KMS-11 (cell line): Measurements from ENCODE around the gene TSPAN11.

Experiments
- H2AFZ ChIP-seq: fragments of 200-600 bp; sonication (generic); 2 replicates; pipeline ENCODE4 v1.6.1; 2016; ENCODE audit warnings: antibody characterized with exemption, mixed run types, low read depth
- H3K27ac ChIP-seq: fragments of 200-600 bp; sonication (generic); 2 replicates; pipeline ENCODE4 v1.6.1; 2016; ENCODE audit warnings: mild to moderate bottlenecking, mixed run types
- H3K27me3 ChIP-seq: fragments of 200-600 bp; sonication (generic); 2 replicates; pipeline ENCODE4 v1.6.1; 2017; ENCODE audit warnings: mild to moderate bottlenecking, low read depth, mixed run types, moderate library complexity; ENCODE audit not compliant: insufficient read depth
- H3K36me3 ChIP-seq: fragments of 200-600 bp; sonication (generic); 2 replicates; pipeline ENCODE4 v1.6.1; 2017; ENCODE audit warnings: mild to moderate bottlenecking, mixed run types; ENCODE audit not compliant: insufficient read depth
- H3K4me1 ChIP-seq: fragments of 200-600 bp; sonication (generic); 2 replicates; pipeline ENCODE4 v1.6.1; 2016; ENCODE audit warnings: mild to moderate bottlenecking, low read depth, mixed run types; ENCODE audit not compliant: poor library complexity, severe bottlenecking
- H3K4me2 ChIP-seq: fragments of 200-600 bp; sonication (generic); 2 replicates; pipeline ENCODE4 v1.7.0; 2016; ENCODE audit warnings: mild to moderate bottlenecking, mixed run types
- H3K4me3 ChIP-seq: fragments of 200-600 bp; sonication (generic); IDR thresholded peaks from 2 replicates; pipeline ENCODE4 v1.6.1; 2017; ENCODE audit warnings: low read depth, low read length, mixed read lengths; ENCODE audit not compliant: insufficient read depth
- H3K79me2 ChIP-seq: fragments of 200-600 bp; sonication (generic); 2 replicates; pipeline ENCODE4 v1.6.1; 2016; ENCODE audit warnings: low read depth, mixed run types; ENCODE audit not compliant: insufficient read depth
- H3K9ac ChIP-seq: fragments of 200-600 bp; sonication (generic); 2 replicates; pipeline ENCODE4 v1.6.1; 2016; ENCODE audit warnings: mild to moderate bottlenecking, mixed run types
- H4K20me1 ChIP-seq: fragments of 200-600 bp; sonication (generic); 2 replicates; pipeline ENCODE4 v1.6.1; 2016; ENCODE audit warnings: mild to moderate bottlenecking, mixed run types; ENCODE audit not compliant: insufficient read depth
- TF ChIP-seq, protein P1 (sequence below): fragments of 200-600 bp; sonication (generic); conservative IDR thresholded peaks from 2 replicates; pipeline ENCODE4 v1.6.1; 2017; ENCODE audit warnings: low read depth, mild to moderate bottlenecking, antibody characterized with exemption, low read length, moderate library complexity, mixed read lengths

TSPAN11 gene

DNA sequence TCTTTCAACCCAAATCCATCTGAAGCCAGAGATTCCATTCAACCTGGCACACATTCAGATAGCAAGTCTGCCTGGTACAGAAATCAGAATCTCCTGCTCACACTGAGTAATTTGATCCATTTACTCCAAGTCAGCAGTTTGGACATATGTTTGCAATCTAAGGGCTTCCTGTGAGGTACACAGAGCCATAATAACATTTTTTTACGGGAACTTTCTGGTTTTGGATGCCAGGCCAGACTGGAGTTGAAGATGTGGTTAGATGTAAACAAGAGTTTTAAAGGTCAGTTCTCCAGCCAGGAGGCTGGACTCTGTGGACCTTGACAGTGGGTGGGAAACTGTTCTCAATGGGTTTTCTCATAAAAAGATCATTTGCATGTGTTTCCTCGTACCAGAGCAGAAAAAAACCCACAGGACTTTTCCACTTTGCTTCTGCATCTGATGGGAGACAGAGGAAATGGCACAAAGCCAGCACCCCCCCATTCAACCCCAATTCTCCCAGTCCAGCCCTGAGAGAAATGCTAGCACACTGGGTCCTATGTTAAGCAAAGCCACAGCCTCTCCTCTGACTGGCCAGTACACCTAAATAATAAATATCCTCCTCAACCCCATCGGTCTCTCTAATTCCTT is 17.7 kb upstream of the TSPAN11 start:
- Histone ChIP-seq H3K27me3 (no peaks in the 10 kb centered on the region), H2AFZ (no peak overlapping the region), H3K4me1 (no peaks in the 10 kb centered on the region), H4K20me1 (no peaks in the 10 kb centered on the region), H3K4me2 (no peak overlapping the region), H3K36me3 (no peaks in the 10 kb centered on the region), H3K9ac (no peak overlapping the region), H3K79me2 (no peaks in the 10 kb centered on the region), H3K4me3 (no peak overlapping the region), H3K27ac (no peak overlapping the region)
- TF ChIP-seq, protein P1, sequence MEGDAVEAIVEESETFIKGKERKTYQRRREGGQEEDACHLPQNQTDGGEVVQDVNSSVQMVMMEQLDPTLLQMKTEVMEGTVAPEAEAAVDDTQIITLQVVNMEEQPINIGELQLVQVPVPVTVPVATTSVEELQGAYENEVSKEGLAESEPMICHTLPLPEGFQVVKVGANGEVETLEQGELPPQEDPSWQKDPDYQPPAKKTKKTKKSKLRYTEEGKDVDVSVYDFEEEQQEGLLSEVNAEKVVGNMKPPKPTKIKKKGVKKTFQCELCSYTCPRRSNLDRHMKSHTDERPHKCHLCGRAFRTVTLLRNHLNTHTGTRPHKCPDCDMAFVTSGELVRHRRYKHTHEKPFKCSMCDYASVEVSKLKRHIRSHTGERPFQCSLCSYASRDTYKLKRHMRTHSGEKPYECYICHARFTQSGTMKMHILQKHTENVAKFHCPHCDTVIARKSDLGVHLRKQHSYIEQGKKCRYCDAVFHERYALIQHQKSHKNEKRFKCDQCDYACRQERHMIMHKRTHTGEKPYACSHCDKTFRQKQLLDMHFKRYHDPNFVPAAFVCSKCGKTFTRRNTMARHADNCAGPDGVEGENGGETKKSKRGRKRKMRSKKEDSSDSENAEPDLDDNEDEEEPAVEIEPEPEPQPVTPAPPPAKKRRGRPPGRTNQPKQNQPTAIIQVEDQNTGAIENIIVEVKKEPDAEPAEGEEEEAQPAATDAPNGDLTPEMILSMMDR = no peak

DNA sequence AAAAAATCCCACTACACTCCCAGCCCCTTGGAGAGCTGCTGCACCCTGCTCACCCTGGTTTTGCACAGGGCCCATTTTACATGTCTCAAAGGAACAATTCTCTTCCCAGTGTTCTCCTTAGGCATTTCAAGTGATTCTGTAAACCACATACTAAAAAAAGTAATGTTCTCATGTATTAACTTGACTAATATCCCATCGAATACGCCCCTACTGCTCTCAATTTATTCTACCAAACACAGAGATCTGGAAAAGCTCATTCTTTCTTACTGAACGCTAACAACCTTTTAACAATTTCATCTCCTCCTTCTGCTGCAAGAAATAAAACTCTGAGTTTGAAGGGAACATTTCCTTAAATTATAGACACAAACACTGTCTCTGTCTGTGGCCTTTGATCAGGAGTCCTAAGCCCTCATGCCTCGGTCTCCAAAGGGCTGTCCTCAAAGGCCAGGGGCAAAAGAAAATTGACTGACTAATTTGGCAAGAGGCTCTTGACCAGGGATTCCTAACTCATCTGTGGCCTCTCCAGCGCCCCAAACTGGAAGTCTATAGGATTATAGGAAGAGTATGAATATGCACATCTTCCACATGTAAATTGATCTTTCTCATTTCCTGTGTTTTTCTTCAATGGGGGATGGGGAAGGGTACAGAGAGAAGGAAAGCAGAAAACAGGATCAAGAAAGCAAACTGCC is 17.1 kb upstream of the TSPAN11 start:
- H3K79me2 ChIP-seq = no peaks in the 10 kb centered on the region
- no peaks in the 10 kb centered on the region for H3K27me3 ChIP-seq
- H3K27ac ChIP-seq = no peak overlapping the region
- no peaks in the 10 kb centered on the region for H4K20me1 ChIP-seq
- H3K9ac ChIP-seq = no peak overlapping the region
- no peaks in the 10 kb centered on the region for H3K4me1 ChIP-seq
- H3K4me3 ChIP-seq = no peak overlapping the region
- no peak overlapping the region for H3K4me2 ChIP-seq
- TF ChIP-seq, protein P1 = no peak
- no peak overlapping the region for H2AFZ ChIP-seq
- no peaks in the 10 kb centered on the region for H3K36me3 ChIP-seq

DNA sequence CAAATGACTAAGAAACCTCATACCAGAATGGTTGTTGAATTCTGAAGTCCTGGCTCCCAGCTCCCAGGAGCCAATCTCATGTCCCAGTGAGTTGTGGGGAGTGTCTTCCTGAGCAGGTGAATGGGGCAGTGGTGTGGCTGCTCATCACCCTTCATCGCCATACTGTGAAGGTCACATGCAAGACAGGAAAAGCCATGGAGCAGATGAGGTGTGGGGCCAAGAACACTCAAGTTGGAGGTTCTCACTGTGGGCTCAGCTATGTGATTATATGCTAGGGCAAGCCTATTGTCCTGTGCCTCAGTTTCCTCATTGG is 16.6 kb upstream of the TSPAN11 start:
- Histone ChIP-seq H3K36me3 (no peaks in the 10 kb centered on the region), H3K4me2 (no peak overlapping the region), H3K4me3 (no peak overlapping the region), H2AFZ (no peak overlapping the region), H3K79me2 (no peaks in the 10 kb centered on the region), H3K27ac (no peak overlapping the region), H3K9ac (no peak overlapping the region), H3K4me1 (no peaks in the 10 kb centered on the region), H4K20me1 (no peaks in the 10 kb centered on the region), H3K27me3 (no peaks in the 10 kb centered on the region)
- TF ChIP-seq, protein P1 = no peak

DNA sequence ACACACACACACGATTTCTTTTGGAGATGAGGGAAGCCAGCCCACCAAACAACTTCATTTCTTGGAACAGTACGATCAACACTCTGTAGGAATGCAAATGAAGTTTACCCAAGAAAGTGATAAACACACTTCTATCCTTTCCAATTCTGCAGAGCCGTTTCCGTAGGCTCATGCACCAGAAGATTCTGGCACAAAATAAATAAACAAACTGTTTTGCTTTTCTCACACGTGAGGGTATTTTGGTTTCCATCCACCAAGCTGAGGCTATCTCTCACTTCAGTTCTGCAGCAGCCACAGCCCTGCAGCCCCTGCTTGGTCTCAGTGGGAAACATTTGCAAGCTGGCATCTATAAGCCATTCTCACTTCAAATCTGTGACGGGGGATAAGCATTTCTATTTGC is 15.3 kb upstream of the TSPAN11 start:
- Histone ChIP-seq H4K20me1 (no peaks in the 10 kb centered on the region), H3K36me3 (no peaks in the 10 kb centered on the region), H3K27ac (no peak overlapping the region), H3K4me3 (no peak overlapping the region), H3K79me2 (no peaks in the 10 kb centered on the region), H2AFZ (no peak overlapping the region), H3K9ac (no peak overlapping the region), H3K4me1 (no peaks in the 10 kb centered on the region), H3K4me2 (no peak overlapping the region), H3K27me3 (no peaks in the 10 kb centered on the region)
- TF ChIP-seq, protein P1 = no peak
